Hepatocyte (in vitro differentiated cells): Measurements from ENCODE around the gene PRPF6. TPM values are rescaled to one million over a fixed set of nuclear protein-coding genes. Genes with fewer than 3 reads are reported as not detected.

Source experiments
- DNase-seq: peaks from one replicate; pipeline ENCODE4 v3.0.0-alpha.2; 2016; ENCODE audit warnings: low spot score
- H2AFZ ChIP-seq: fragments of 200-600 bp; sonication (generic); 2 replicates; pipeline ENCODE4 v1.6.0; 2016; ENCODE audit warnings: antibody characterized with exemption, mild to moderate bottlenecking
- H3K27ac ChIP-seq: fragments of 200-600 bp; sonication (generic); 2 replicates; pipeline ENCODE4 v1.5.1; 2016; ENCODE audit warnings: mild to moderate bottlenecking
- H3K27me3 ChIP-seq: fragments of 200-600 bp; sonication (generic); 2 replicates; pipeline ENCODE4 v1.6.1; 2016
- H3K36me3 ChIP-seq: fragments of 200-600 bp; sonication (generic); replicated peaks from 2 replicates; pipeline ENCODE4 v1.5.1; 2016; ENCODE audit warnings: low read depth; ENCODE audit not compliant: insufficient read depth
- H3K4me1 ChIP-seq: fragments of 200-600 bp; sonication (generic); 2 replicates; pipeline ENCODE4 v1.5.1; 2016; ENCODE audit warnings: mild to moderate bottlenecking, moderate library complexity; ENCODE audit not compliant: insufficient read depth
- H3K4me2 ChIP-seq: fragments of 200-600 bp; sonication (generic); 2 replicates; pipeline ENCODE4 v1.6.0; 2016
- H3K4me3 ChIP-seq: fragments of 200-600 bp; sonication (generic); 2 replicates; pipeline ENCODE4 v1.5.1; 2016; ENCODE audit warnings: mild to moderate bottlenecking
- H3K79me2 ChIP-seq: fragments of 200-600 bp; sonication (generic); 2 replicates; pipeline ENCODE4 v1.6.0; 2017; ENCODE audit warnings: mild to moderate bottlenecking
- H3K9me2 ChIP-seq: fragments of 200-600 bp; sonication (generic); replicated peaks from 2 replicates; pipeline ENCODE4 v1.6.0; 2017; ENCODE audit warnings: mild to moderate bottlenecking; ENCODE audit not compliant: insufficient read depth
- H3K9me3 ChIP-seq: fragments of 200-600 bp; sonication (generic); 2 replicates; pipeline ENCODE4 v1.5.1; 2016; ENCODE audit warnings: low read depth, mild to moderate bottlenecking
- H4K20me1 ChIP-seq: fragments of 200-600 bp; sonication (generic); 2 replicates; pipeline ENCODE4 v1.6.0; 2016; ENCODE audit warnings: mild to moderate bottlenecking; ENCODE audit not compliant: insufficient read depth, poor library complexity, severe bottlenecking
- CTCF ChIP-seq: fragments of 200-600 bp; sonication (generic); IDR thresholded peaks from 2 replicates; pipeline ENCODE4 v1.5.1; 2016; ENCODE audit warnings: antibody characterized with exemption, mild to moderate bottlenecking; ENCODE audit not compliant: poor library complexity
- EZH2 ChIP-seq: fragments of 200-600 bp; sonication (generic); IDR thresholded peaks from 2 replicates; pipeline ENCODE4 v1.6.1; 2016; ENCODE audit warnings: antibody characterized with exemption, mild to moderate bottlenecking, borderline replicate concordance
- EZH2phosphoT487 ChIP-seq: fragments of 200-600 bp; sonication (generic); IDR thresholded peaks from one replicate; pipeline ENCODE4 v1.6.1; 2018; ENCODE audit warnings: antibody characterized with exemption, mild to moderate bottlenecking, low read depth, moderate library complexity; ENCODE audit not compliant: unreplicated experiment, severe bottlenecking
- WGBS: methylation state at CpG from one replicate; pipeline ENCODE4 v1.1.6; 2016; ENCODE audit warnings: low lambda C conversion rate; ENCODE audit errors: missing lambda C conversion rate; 5-methylcytosine and 5-hydroxymethylcytosine counted together
- polyA plus RNA-seq: library from polyadenylated mRNA; unstranded; fragments of >200 nt; fragmentation: Nextera tagmentation; extraction: Ambion mirVana; gene quantifications from 2 replicates; pipeline ENCODE4 v1.2.1, GENCODE V29; 2016
- total RNA-seq: library from RNA; depleted of rRNA; stranded (reverse); fragments of >200 nt; gene quantifications from 2 replicates; pipeline ENCODE4 v1.2.3, GENCODE V29; 2014

The PRPF6 gene
- total and polyA plus RNA-seq, 2 experiments from 2014 or later: 37.3 to 41.3 TPM

- no peak overlapping the region for H3K4me3 ChIP-seq
- no peaks in the 10 kb centered on the region for H3K27me3 ChIP-seq
- DNase-seq: no peak
- no peaks in the 10 kb centered on the region for H3K79me2 ChIP-seq
- H4K20me1 ChIP-seq: no peaks in the 10 kb centered on the region
- no peaks in the 10 kb centered on the region for H3K9me3 ChIP-seq
- no peak overlapping the region for H3K4me2 ChIP-seq
- no peaks in the 10 kb centered on the region for H3K36me3 ChIP-seq
- peaks cover under 1% of the 10 kb centered on the region for H3K4me1 ChIP-seq
- H2AFZ ChIP-seq: no peak overlapping the region
- TF ChIP-seq CTCF: no peak
- TF ChIP-seq EZH2phosphoT487: no peak
- TF ChIP-seq EZH2: no peak
- H3K9me2 ChIP-seq: no peaks in the 10 kb centered on the region
- H3K27ac ChIP-seq: no peak overlapping the region
- WGBS: 93% methylated on average over 31 of the region's 37 CpGs
Measured at GRCh38 chr20:64073476-64074183, 92.7 kb downstream of the PRPF6 start.

GRCh38 chr20:64074184-64074789, 93.4 kb downstream of the PRPF6 start:
- Histone ChIP-seq H3K4me2 (no peak overlapping the region), H3K79me2 (no peaks in the 10 kb centered on the region), H2AFZ (no peak overlapping the region), H3K27ac (no peak overlapping the region), H4K20me1 (no peaks in the 10 kb centered on the region), H3K4me3 (no peak overlapping the region), H3K27me3 (no peaks in the 10 kb centered on the region), H3K36me3 (no peaks in the 10 kb centered on the region), H3K9me2 (no peaks in the 10 kb centered on the region), H3K4me1 (peaks cover 7% of the 10 kb centered on the region), H3K9me3 (no peaks in the 10 kb centered on the region)
- TF ChIP-seq EZH2: no peak
- no peak for TF ChIP-seq EZH2phosphoT487
- no peak for TF ChIP-seq CTCF
- WGBS: 95% methylated on average over 28 of the region's 28 CpGs
- no peak for DNase-seq

GRCh38 chr20:64074963-64075362, 94.0 kb downstream of the PRPF6 start:
- WGBS: 96% methylated on average over 8 of the region's 8 CpGs
- Histone ChIP-seq H3K27ac (no peak overlapping the region), H3K4me2 (no peak overlapping the region), H2AFZ (no peak overlapping the region), H3K36me3 (no peaks in the 10 kb centered on the region), H3K4me3 (no peak overlapping the region), H4K20me1 (no peaks in the 10 kb centered on the region), H3K79me2 (no peaks in the 10 kb centered on the region), H3K9me2 (no peaks in the 10 kb centered on the region), H3K9me3 (no peaks in the 10 kb centered on the region), H3K4me1 (peaks cover 9% of the 10 kb centered on the region), H3K27me3 (no peaks in the 10 kb centered on the region)
- TF ChIP-seq EZH2phosphoT487: no peak
- no peak for TF ChIP-seq EZH2
- no peak for TF ChIP-seq CTCF
- no peak for DNase-seq
